ENCODE measurements around the gene AQP9.

- TF ChIP-seq EZH2 (IDR thresholded peaks at IDR 0.05; ENCODE audit: insufficient read depth, low read length) (no peak), CTCF (IDR thresholded peaks at IDR 0.05; ENCODE audit: insufficient read depth, low read depth, low read length) (no peak)
Measured at GRCh38 chr15:58228718-58229117, 90.5 kb downstream of the AQP9 start.
